PFSK-1 (cell line): ENCODE data around the gene GABARAP.

Experiments
- FOXP2 ChIP-seq: optimal IDR thresholded peaks from 2 replicates; pipeline ENCODE3; 2011; ENCODE audit warnings: borderline replicate concordance, control low read depth, inconsistent platforms; ENCODE audit not compliant: insufficient read depth; ENCODE audit errors: extremely low read length, extremely low read depth
- POLR2AphosphoS5 ChIP-seq: IDR thresholded peaks from 2 replicates; pipeline ENCODE4 v1.6.1; 2012; ENCODE audit warnings: low read depth, mild to moderate bottlenecking, control low read depth, low read length, moderate library complexity
- REST ChIP-seq, 2 experiments: IDR thresholded peaks; 2 replicates each; pipeline versions ENCODE4 v1.6.1 to v1.8.0; 2011 to 2012; ENCODE audit warnings: low read depth in 2 of 2, low read length in 2 of 2, control low read depth in 1 of 2, inconsistent platforms in 1 of 2, mild to moderate bottlenecking in 1 of 2, moderate library complexity in 1 of 2; ENCODE audit not compliant: insufficient read depth in 1 of 2
- SIN3A ChIP-seq: IDR thresholded peaks from 2 replicates; pipeline ENCODE4 v1.6.1; 2012; ENCODE audit warnings: mild to moderate bottlenecking, low read length, moderate library complexity, borderline replicate concordance; ENCODE audit not compliant: insufficient read depth
- TAF1 ChIP-seq: IDR thresholded peaks from 2 replicates; pipeline ENCODE4 v1.6.1; 2012; ENCODE audit warnings: low read length, control low read depth, borderline replicate concordance; ENCODE audit not compliant: insufficient read depth

Gene GABARAP

DNA sequence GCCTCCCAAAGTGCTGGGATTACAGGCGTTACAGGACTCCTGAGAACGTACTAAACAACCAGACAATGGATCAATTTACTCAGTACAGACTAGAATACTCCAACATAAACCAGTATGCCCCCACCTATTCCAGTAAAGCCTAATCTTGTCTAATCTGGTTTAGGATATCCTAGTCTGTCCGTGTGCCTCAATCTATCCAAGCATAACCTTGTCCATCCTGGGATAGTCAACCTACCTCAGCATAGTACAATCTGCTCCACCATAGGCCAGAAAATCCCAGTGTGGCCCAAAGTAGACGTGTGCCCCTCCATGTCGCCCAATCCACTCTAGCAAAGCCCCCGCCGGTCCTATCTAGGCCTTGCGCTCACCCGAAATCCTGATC is 8.6 kb downstream of the GABARAP start:
- TF ChIP-seq REST (IDR thresholded peaks at IDR 0.05; ENCODE audit: insufficient read depth in 1 of 2, low read depth in 2 of 2, low read length in 2 of 2) (no peak), SIN3A (peak; percentile 15; the same call in 1 of the 2 replicates)

GRCh38 chr17:7232114-7232513 is 10.1 kb downstream of the GABARAP start:
- TF ChIP-seq TAF1, result no peak
- TF ChIP-seq SIN3A, result no peak
- no peak for TF ChIP-seq POLR2AphosphoS5
- TF ChIP-seq REST (IDR thresholded peaks at IDR 0.05; ENCODE audit: insufficient read depth in 1 of 2, low read depth in 2 of 2, low read length in 2 of 2), result no peak
- no peak for TF ChIP-seq FOXP2

GRCh38 chr17:7229504-7229903 is 12.7 kb downstream of the GABARAP start:
- TF ChIP-seq SIN3A (no peak), POLR2AphosphoS5 (no peak), REST (IDR thresholded peaks at IDR 0.05; ENCODE audit: insufficient read depth in 1 of 2, low read depth in 2 of 2, low read length in 2 of 2) (no peak), FOXP2 (no peak), TAF1 (no peak)

- TF ChIP-seq FOXP2 (no peak), TAF1 (no peak), SIN3A (no peak), POLR2AphosphoS5 (no peak)
Measured at GRCh38 chr17:7228920-7229319, 13.3 kb downstream of the GABARAP start.

DNA sequence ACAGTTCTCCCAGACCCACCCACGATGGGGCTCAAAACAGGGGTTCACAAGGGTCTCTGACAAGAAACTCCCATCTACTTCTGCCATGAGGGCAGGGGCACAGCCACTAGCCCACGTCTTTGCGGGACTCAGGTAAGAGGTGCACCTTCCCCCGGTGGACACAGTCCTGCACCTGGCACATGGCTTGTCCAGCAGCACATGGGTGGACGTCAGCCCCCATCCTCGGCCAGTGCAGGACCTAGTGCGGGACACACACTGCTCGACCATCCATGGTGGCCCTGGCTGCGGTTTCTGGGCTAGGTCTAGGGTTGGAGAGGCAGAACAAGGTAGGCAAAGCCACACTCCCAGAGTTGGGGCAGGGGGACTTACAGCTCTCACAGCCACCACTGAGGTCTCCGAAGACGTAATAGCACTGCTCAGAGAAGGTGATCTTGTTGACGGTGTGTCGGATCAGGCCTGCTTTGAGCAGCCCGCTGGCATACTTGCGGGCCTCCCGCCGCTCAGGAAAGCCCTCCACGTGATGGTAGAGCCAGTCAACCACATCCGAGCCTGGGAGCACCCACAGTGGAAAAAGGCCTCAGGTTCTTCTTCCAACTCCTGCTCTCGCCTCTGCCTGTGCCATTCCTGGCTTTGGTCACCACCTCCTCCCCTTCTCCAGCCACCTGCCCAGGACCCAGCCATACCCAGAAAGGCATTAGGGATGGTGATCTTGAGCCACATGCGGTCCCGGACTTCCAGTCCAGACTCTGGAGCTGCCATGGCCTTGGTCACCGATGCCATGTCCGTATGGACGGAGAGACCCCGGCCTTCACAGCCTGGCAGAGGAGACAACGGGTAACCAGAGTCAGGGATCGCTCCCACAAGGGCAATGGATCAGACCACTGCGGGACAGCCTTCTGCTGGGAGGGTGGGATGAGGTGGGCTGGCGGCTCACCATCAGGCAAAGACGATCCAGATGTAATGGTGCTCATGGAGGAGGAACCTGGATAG is 15.2 kb downstream of the GABARAP start:
- no peak for TF ChIP-seq POLR2AphosphoS5
- no peak for TF ChIP-seq FOXP2
- no peak for TF ChIP-seq REST (IDR thresholded peaks at IDR 0.05; ENCODE audit: insufficient read depth in 1 of 2, low read depth in 2 of 2, low read length in 2 of 2)
- no peak for TF ChIP-seq SIN3A
- no peak for TF ChIP-seq TAF1
